Spleen (tissue), 11 donors: ENCODE results near the gene MESP2. TPM values are rescaled to one million over a fixed set of nuclear protein-coding genes. Genes with fewer than 3 reads are reported as not detected.
A peak's percentile ranks its signal among the peaks of the same experiment; 100 is the strongest.
"Not testable (repeated sequence)": the region's sequence is repeated elsewhere in the genome, so short reads cannot be mapped to it uniquely, and the experiment has no call there.

ENCODE experiments used
- DNase-seq: peaks from one replicate; pipeline ENCODE4 v3.0.0-alpha.2; 2020
- H3K27ac ChIP-seq, 8 donors: fragments of 200-600 bp; sonication (generic) in 7 of 8; 1 replicate in 4 of 8; 2 replicates in 4 of 8; pipeline versions ENCODE4 v1.5.0 to v1.8.0; 2016 to 2021; ENCODE audit warnings: inconsistent platforms in 4 of 8, mild to moderate bottlenecking in 4 of 8, moderate library complexity in 1 of 8
- H3K27me3 ChIP-seq, 7 donors: fragments of 200-600 bp; sonication (generic) in 6 of 7; replicated peaks in 1 of 7; 1 replicate in 4 of 7; 2 replicates in 3 of 7; pipeline versions ENCODE4 v1.5.0 to v1.8.0; 2016 to 2021; ENCODE audit warnings: inconsistent platforms in 3 of 7, mild to moderate bottlenecking in 1 of 7
- H3K36me3 ChIP-seq, 6 donors: fragments of 200-600 bp; sonication (generic) in 5 of 6; 1 replicate in 4 of 6; 2 replicates in 2 of 6; pipeline versions ENCODE4 v1.5.0 to v1.8.0; 2016 to 2021; ENCODE audit warnings: inconsistent platforms in 2 of 6
- H3K4me1 ChIP-seq, 6 donors: fragments of 200-600 bp; sonication (generic) in 5 of 6; 1 replicate in 3 of 6; 2 replicates in 3 of 6; pipeline versions ENCODE4 v1.5.0 to v1.8.0; 2016 to 2021; ENCODE audit warnings: inconsistent platforms in 3 of 6
- H3K4me3 ChIP-seq, 8 donors: fragments of 200-600 bp; sonication (generic) in 7 of 8; 1 replicate in 4 of 8; 2 replicates in 4 of 8; pipeline versions ENCODE4 v1.5.0 to v1.8.0; 2016 to 2021; ENCODE audit warnings: inconsistent platforms in 4 of 8, mild to moderate bottlenecking in 4 of 8, moderate library complexity in 2 of 8
- H3K9me3 ChIP-seq, 8 donors: fragments of 200-600 bp; sonication (generic) in 7 of 8; 1 replicate in 4 of 8; 2 replicates in 4 of 8; pipeline versions ENCODE4 v1.5.0 to v1.8.0; 2016 to 2021; ENCODE audit warnings: inconsistent platforms in 4 of 8
- CTCF ChIP-seq, 11 experiments: fragments of 200-600 bp in 7 of 11; fragments of 450-650 bp in 4 of 11; sonication (generic) in 4 of 11; IDR thresholded peaks in 8 of 11; conservative IDR thresholded peaks in 3 of 11; 1 replicate in 7 of 11; 2 replicates in 4 of 11; pipeline versions ENCODE4 v1.4.0 to v1.8.0; 2016 to 2021; ENCODE audit warnings: antibody characterized with exemption in 11 of 11, inconsistent platforms in 4 of 11, mild to moderate bottlenecking in 1 of 11
- POLR2A ChIP-seq, 3 donors: fragments of 450-650 bp; IDR thresholded peaks; one replicate each; pipeline ENCODE4 v1.5.1; 2017; ENCODE audit warnings: antibody characterized with exemption in 3 of 3, mild to moderate bottlenecking in 1 of 3
- POLR2AphosphoS5 ChIP-seq, 3 donors: sonication (generic); formaldehyde crosslinking; IDR thresholded peaks; one replicate each; pipeline ENCODE4 v1.5.1; 2017; ENCODE audit warnings: antibody characterized with exemption in 3 of 3
- WGBS, 5 donors: extraction: QIAGEN DNeasy Blood & Tissue Kit in 3 of 5; methylation state at CpG; one replicate each; pipeline versions ENCODE4 v1.1.5 to v1.1.7; 2013 to 2018; 5-methylcytosine and 5-hydroxymethylcytosine counted together
- intact Hi-C: fragments of 100-400 bp; cut with DNase I; formaldehyde crosslinking; loops from one replicate; pipeline ENCODE4 v1.15.0; 2023; ENCODE audit warnings: low total_unique reads
- polyA plus RNA-seq, 3 donors: library from polyadenylated mRNA; stranded (reverse); fragments of 200-250 nt; gene quantifications; one replicate each; pipeline ENCODE4 v1.2.1, GENCODE V29; 2013
- total RNA-seq, 7 donors: library from RNA; depleted of rRNA in 3 of 7; stranded (reverse); fragments of >200 nt in 3 of 7; fragmentation: NEBNext Ultra II Directional in 4 of 7; extraction: Animal tissue kit (Norgen Biotek cat#: 25700) in 4 of 7; gene quantifications; one replicate each; pipeline versions ENCODE4 v1.1.0 to v1.2.1, GENCODE V29; 2016 to 2021
- donor health status: healthy with polysubstance abuse.
- donor health status: DM: no; HTN: no; CAD: no; lungs with moderate emphysema.
- donor health status: DM: no; HTN: no; CAD: no.
- donor health status: Bipolar disorder and iron deficiency.
- donor health status: healthy.
- donor health status: DM: no; HTN: no; CAD: no.
- donor health status: DM: yes; HTN: yes; CAD: no.

MESP2 gene
- total and polyA plus RNA-seq, 10 donors, result 0.05 TPM; not detected in 9

GRCh38 chr15:89787944-89788343, 11.8 kb downstream of the MESP2 start:
- H3K4me1 ChIP-seq, result peaks cover 0 to 9% (median 0%) of the 10 kb centered on the region in 6 donors
- peaks cover 0 to 17% (median 10%) of the 10 kb centered on the region in 8 donors for H3K9me3 ChIP-seq
- no peak for TF ChIP-seq POLR2A (IDR thresholded peaks at IDR 0.05)
- TF ChIP-seq CTCF (IDR thresholded peaks at IDR 0.05 in 8 of 11, conservative IDR thresholded peaks at IDR 0.05 in 3 of 11), result no peak
- no peak for TF ChIP-seq POLR2AphosphoS5 (IDR thresholded peaks at IDR 0.05)
- peaks cover 0 to 77% (median 2%) of the 10 kb centered on the region in 6 donors for H3K36me3 ChIP-seq
- intact Hi-C loops, result no loop called here
- no peaks in the 10 kb centered on the region for H3K27me3 ChIP-seq
- H3K4me3 ChIP-seq, result no peak overlapping the region
- H3K27ac ChIP-seq, result no peak overlapping the region
- 91 to 98% (median 93%) methylated on average over 3 of the region's 3 CpGs for WGBS, 5 donors
- no peak for DNase-seq

DNA sequence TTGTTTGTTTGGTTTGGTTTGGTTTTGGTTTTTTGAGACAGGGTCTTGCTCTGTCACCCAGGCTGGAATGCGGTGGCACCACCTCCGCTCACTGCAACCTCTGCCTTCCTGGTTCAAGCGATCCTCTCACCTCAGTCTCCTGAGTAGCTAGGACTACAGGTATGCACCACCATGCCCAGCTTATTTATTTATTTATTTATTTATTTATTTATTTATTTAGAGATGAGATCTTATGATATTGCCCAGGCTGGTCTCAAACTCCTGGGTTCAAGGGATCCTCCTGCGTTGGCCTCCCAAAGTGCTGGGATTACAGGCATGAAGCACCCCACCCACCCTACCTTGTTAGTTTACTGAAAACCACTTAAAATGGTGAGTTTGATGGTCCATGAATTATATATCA, 12.5 kb downstream of the MESP2 start:
- H3K27ac ChIP-seq, H3K4me1 ChIP-seq, H3K27me3 ChIP-seq, intact Hi-C loops, H3K4me3 ChIP-seq: not testable (repeated sequence)
- WGBS, 5 donors, result 96 to 98% (median 98%) methylated on average over 4 of the region's 4 CpGs
- Histone ChIP-seq H3K36me3 (peaks cover 0 to 82% (median 2%) of the 10 kb centered on the region in 6 donors), H3K9me3 (peaks cover 0 to 17% (median 10%) of the 10 kb centered on the region in 8 donors)
- DNase-seq, result peak; percentile 9

GRCh38 chr15:89790206-89790605, 14.1 kb downstream of the MESP2 start:
- 76 to 83% (median 81%) methylated on average over 10 of the region's 10 CpGs for WGBS, 5 donors
- peaks cover 0 to 17% (median 10%) of the 10 kb centered on the region in 8 donors for H3K9me3 ChIP-seq
- peak; percentile 20 for DNase-seq
- no peak overlapping the region for H3K27ac ChIP-seq
- H3K4me3 ChIP-seq, result no peak overlapping the region
- H3K36me3 ChIP-seq, result peaks cover 0 to 71% (median 2%) of the 10 kb centered on the region in 6 donors
- intact Hi-C loops, result no loop called here
- TF ChIP-seq POLR2AphosphoS5 (IDR thresholded peaks at IDR 0.05) (no peak), POLR2A (IDR thresholded peaks at IDR 0.05) (no peak), CTCF (IDR thresholded peaks at IDR 0.05 in 8 of 11, conservative IDR thresholded peaks at IDR 0.05 in 3 of 11) (no peak)
- H3K27me3 ChIP-seq, result no peaks in the 10 kb centered on the region
- no peaks in the 10 kb centered on the region for H3K4me1 ChIP-seq

GRCh38 chr15:89790661-89791060, 14.5 kb downstream of the MESP2 start:
- Histone ChIP-seq H3K27ac (no peak overlapping the region), H3K4me1 (no peaks in the 10 kb centered on the region), H3K36me3 (peaks cover 0 to 71% (median 2%) of the 10 kb centered on the region in 6 donors), H3K9me3 (peaks cover 0 to 17% (median 10%) of the 10 kb centered on the region in 8 donors), H3K4me3 (no peak overlapping the region), H3K27me3 (no peaks in the 10 kb centered on the region)
- DNase-seq, result peak; percentile 54
- WGBS, 5 donors, result 87 to 92% (median 90%) methylated on average over 16 of the region's 16 CpGs
- intact Hi-C loops, result no loop called here
- no peak for TF ChIP-seq POLR2A (IDR thresholded peaks at IDR 0.05)
- TF ChIP-seq CTCF (IDR thresholded peaks at IDR 0.05 in 8 of 11, conservative IDR thresholded peaks at IDR 0.05 in 3 of 11), result no peak
- TF ChIP-seq POLR2AphosphoS5 (IDR thresholded peaks at IDR 0.05), result no peak
